Colonic mucosa (tissue), 4 donors: Measurements from ENCODE around the gene IER3. TPM values are rescaled to one million over a fixed set of nuclear protein-coding genes. Genes with fewer than 3 reads are reported as not detected.

Source experiments
- DNase-seq: peaks from one replicate; pipeline ENCODE4 v3.0.0-alpha.2; 2020
- H3K27ac ChIP-seq: fragments of 200-600 bp; one replicate; pipeline ENCODE4 v1.8.0; 2021
- H3K27me3 ChIP-seq: fragments of 200-600 bp; one replicate; pipeline ENCODE4 v1.8.0; 2021
- H3K36me3 ChIP-seq: fragments of 200-600 bp; one replicate; pipeline ENCODE4 v1.8.0; 2021
- H3K4me1 ChIP-seq: fragments of 200-600 bp; one replicate; pipeline ENCODE4 v1.8.0; 2021; ENCODE audit warnings: mild to moderate bottlenecking
- H3K4me3 ChIP-seq: fragments of 200-600 bp; one replicate; pipeline ENCODE4 v1.8.0; 2021
- H3K9ac ChIP-seq, 2 donors: one replicate each; pipeline ENCODE4 v1.7.0; 2013; ENCODE audit warnings: control low read depth in 2 of 2, low read depth in 2 of 2, low read length in 2 of 2
- H3K9me3 ChIP-seq: fragments of 200-600 bp; one replicate; pipeline ENCODE4 v1.8.0; 2021
- CTCF ChIP-seq: fragments of 200-600 bp; IDR thresholded peaks from one replicate; pipeline ENCODE4 v1.8.0; 2022; ENCODE audit warnings: antibody characterized with exemption, mild to moderate bottlenecking
- intact Hi-C: fragments of 100-400 bp; cut with DNase I; formaldehyde crosslinking; loops from one replicate; pipeline ENCODE4 v1.14.1; 2022
- total RNA-seq, 2 donors: library from RNA; stranded (reverse); fragmentation: NEBNext Ultra II Directional in 1 of 2; extraction: Animal tissue kit (Norgen Biotek cat#: 25700) in 1 of 2; gene quantifications; one replicate each; pipeline ENCODE4 v1.2.1, GENCODE V29; 2021
- donor health status: healthy.
- donor health status: DM: no; HTN: no; CAD: no.
- donor health status: DM: no; HTN: no; CAD: no.

Gene IER3
- total RNA-seq, result 10 to 100 TPM; 47.2 to 92.8 TPM

- DNase-seq, result peak; percentile 93
- Histone ChIP-seq H3K9ac (peak within 1 kb of the TSS; percentile 91 to 94), H3K4me1 (peaks cover 18% of the 10 kb centered on the region), H3K27ac (peak within 1 kb of the TSS; percentile 98), H3K27me3 (no peaks in the 10 kb centered on the region), H3K36me3 (peaks cover 12% of the 10 kb centered on the region), H3K9me3 (no peaks in the 10 kb centered on the region), H3K4me3 (peak within 1 kb of the TSS; percentile 81)
- intact Hi-C loops, result loop anchor here (5.0 kb wide), 3 partner anchors 38 to 133 kb away; no protein-coding TSS in a partner anchor
- TF ChIP-seq CTCF, result peak; percentile 40
Measured at GRCh38 chr6:30744054-30744805, at the start of gene IER3. Gene IER3, minus strand, starts transcription at chr6:30744547. Its CDS starts 29 bp downstream, at chr6:30744518.

GRCh38 chr6:30793521-30794194 is 49.3 kb upstream of the IER3 start:
- H3K9me3 ChIP-seq, result no peaks in the 10 kb centered on the region
- peak overlapping the region; percentile 56 for H3K27ac ChIP-seq
- H3K27me3 ChIP-seq, result no peaks in the 10 kb centered on the region
- H3K4me1 ChIP-seq, result no peaks in the 10 kb centered on the region
- intact Hi-C loops, result no loop called here
- DNase-seq, result no peak
- no peak overlapping the region for H3K4me3 ChIP-seq
- H3K9ac ChIP-seq, result no peak overlapping the region
- TF ChIP-seq CTCF, result no peak
- no peaks in the 10 kb centered on the region for H3K36me3 ChIP-seq

- no peak for DNase-seq
- no peak overlapping the region for H3K9ac ChIP-seq
- intact Hi-C loops, result no loop called here
- no peaks in the 10 kb centered on the region for H3K27me3 ChIP-seq
- no peaks in the 10 kb centered on the region for H3K4me1 ChIP-seq
- no peaks in the 10 kb centered on the region for H3K36me3 ChIP-seq
- H3K27ac ChIP-seq, result no peak overlapping the region
- no peaks in the 10 kb centered on the region for H3K9me3 ChIP-seq
- TF ChIP-seq CTCF, result no peak
- no peak overlapping the region for H3K4me3 ChIP-seq
Measured at GRCh38 chr6:30792786-30793185, 48.4 kb upstream of the IER3 start.

- Histone ChIP-seq H3K9me3 (no peaks in the 10 kb centered on the region), H3K4me1 (no peaks in the 10 kb centered on the region), H3K27ac (no peak overlapping the region), H3K27me3 (no peaks in the 10 kb centered on the region), H3K4me3 (no peak overlapping the region), H3K36me3 (no peaks in the 10 kb centered on the region), H3K9ac (no peak overlapping the region)
- DNase-seq, result no peak
- TF ChIP-seq CTCF, result no peak
- intact Hi-C loops, result no loop called here
Measured at GRCh38 chr6:30790724-30791383, 46.5 kb upstream of the IER3 start.

GRCh38 chr6:30789606-30790005 is 45.3 kb upstream of the IER3 start:
- intact Hi-C loops, result no loop called here
- H3K27ac ChIP-seq, result no peak overlapping the region
- TF ChIP-seq CTCF, result no peak

More at GRCh38 chr6:30789606-30790005, 45.3 kb upstream of the IER3 start:
- Histone ChIP-seq H3K27me3 (no peaks in the 10 kb centered on the region), H3K4me3 (no peak overlapping the region), H3K4me1 (no peaks in the 10 kb centered on the region), H3K9ac (no peak overlapping the region), H3K36me3 (no peaks in the 10 kb centered on the region), H3K9me3 (no peaks in the 10 kb centered on the region)
- no peak for DNase-seq
